Liver (tissue), 9 donors: ENCODE measurements around the gene KANSL1L. TPM values are rescaled to one million over a fixed set of nuclear protein-coding genes. Genes with fewer than 3 reads are reported as not detected.

Source experiments
- DNase-seq: peaks from one replicate; pipeline ENCODE4 v3.0.0-alpha.2; 2017; ENCODE audit warnings: low spot score
- H3K27ac ChIP-seq, 2 donors: one replicate each; pipeline ENCODE4 v1.7.0; 2013; ENCODE audit warnings: inconsistent platforms in 2 of 2, low read length in 2 of 2, control low read depth in 1 of 2, low read depth in 1 of 2, mild to moderate bottlenecking in 1 of 2
- H3K27me3 ChIP-seq, 4 donors: one replicate each; pipeline versions ENCODE4 v1.6.1 to v1.7.0; 2013; ENCODE audit warnings: low read length in 3 of 4, inconsistent platforms in 1 of 4, mild to moderate bottlenecking in 1 of 4, moderate library complexity in 1 of 4; ENCODE audit not compliant: control insufficient read depth in 4 of 4, insufficient read depth in 4 of 4
- H3K36me3 ChIP-seq, 4 donors: one replicate each; pipeline versions ENCODE4 v1.6.1 to v1.7.0; 2013; ENCODE audit warnings: low read length in 3 of 4, mild to moderate bottlenecking in 3 of 4, low read depth in 1 of 4, moderate library complexity in 1 of 4; ENCODE audit not compliant: control insufficient read depth in 4 of 4, insufficient read depth in 3 of 4
- H3K4me1 ChIP-seq, 4 donors: one replicate each; pipeline versions ENCODE4 v1.6.1 to v1.7.0; 2013; ENCODE audit warnings: low read length in 3 of 4, mild to moderate bottlenecking in 3 of 4, moderate library complexity in 1 of 4; ENCODE audit not compliant: control insufficient read depth in 4 of 4, insufficient read depth in 4 of 4
- H3K4me3 ChIP-seq, 3 donors: one replicate each; pipeline versions ENCODE4 v1.6.1 to v1.7.0; 2013; ENCODE audit warnings: low read length in 3 of 3, control low read depth in 1 of 3, low read depth in 1 of 3, mild to moderate bottlenecking in 1 of 3
- H3K9ac ChIP-seq, 2 donors: one replicate each; pipeline ENCODE4 v1.7.0; 2013; ENCODE audit warnings: low read length in 2 of 2, mild to moderate bottlenecking in 2 of 2, moderate library complexity in 2 of 2, control low read depth in 1 of 2, low read depth in 1 of 2
- H3K9me3 ChIP-seq, 4 donors: one replicate each; pipeline versions ENCODE4 v1.6.1 to v1.7.0; 2013; ENCODE audit warnings: low read length in 3 of 4; ENCODE audit not compliant: control insufficient read depth in 4 of 4
- EGR1 ChIP-seq, 2 donors: IDR thresholded peaks; 2 replicates each; pipeline ENCODE4 v1.6.1; 2016 to 2018; ENCODE audit warnings: antibody characterized with exemption in 2 of 2, low read depth in 2 of 2
- FOXA1 ChIP-seq: IDR thresholded peaks from 2 replicates; pipeline ENCODE4 v1.6.1; 2016; ENCODE audit warnings: antibody characterized with exemption
- FOXA2 ChIP-seq: IDR thresholded peaks from 2 replicates; pipeline ENCODE4 v1.6.1; 2016; ENCODE audit warnings: antibody characterized with exemption
- GABPA ChIP-seq, 2 donors: IDR thresholded peaks in 1 of 2; conservative IDR thresholded peaks in 1 of 2; 2 replicates each; pipeline ENCODE4 v1.6.1; 2016; ENCODE audit warnings: antibody characterized with exemption in 2 of 2, mild to moderate bottlenecking in 1 of 2, moderate library complexity in 1 of 2
- HNF4A ChIP-seq, 2 donors: conservative IDR thresholded peaks; 2 replicates each; pipeline ENCODE4 v1.6.1; 2016; ENCODE audit warnings: antibody characterized with exemption in 2 of 2, mild to moderate bottlenecking in 2 of 2
- HNF4G ChIP-seq: IDR thresholded peaks from 2 replicates; pipeline ENCODE4 v1.6.1; 2016; ENCODE audit warnings: antibody characterized with exemption
- JUND ChIP-seq, 2 donors: IDR thresholded peaks; 2 replicates each; pipeline ENCODE4 v1.6.1; 2016; ENCODE audit warnings: antibody characterized with exemption in 2 of 2
- NR2F2 ChIP-seq: IDR thresholded peaks from 2 replicates; pipeline ENCODE4 v1.6.1; 2016; ENCODE audit warnings: antibody characterized with exemption
- RAD21 ChIP-seq, 2 donors: IDR thresholded peaks; 2 replicates each; pipeline ENCODE4 v1.6.1; 2016; ENCODE audit warnings: antibody characterized with exemption in 2 of 2, mild to moderate bottlenecking in 2 of 2
- RXRA ChIP-seq, 2 donors: IDR thresholded peaks; 2 replicates each; pipeline ENCODE4 v1.6.1; 2017 to 2018; ENCODE audit warnings: antibody characterized with exemption in 2 of 2, mild to moderate bottlenecking in 1 of 2
- SP1 ChIP-seq: IDR thresholded peaks from 2 replicates; pipeline ENCODE4 v1.6.1; 2018; ENCODE audit warnings: antibody characterized with exemption, mild to moderate bottlenecking
- TAF1 ChIP-seq: conservative IDR thresholded peaks from 2 replicates; pipeline ENCODE4 v1.6.1; 2016; ENCODE audit warnings: antibody characterized with exemption, mild to moderate bottlenecking
- YY1 ChIP-seq: IDR thresholded peaks from 2 replicates; pipeline ENCODE4 v1.6.1; 2016; ENCODE audit warnings: antibody characterized with exemption, mild to moderate bottlenecking
- WGBS: extraction: QIAGEN DNeasy Blood & Tissue Kit; methylation state at CpG from one replicate; pipeline ENCODE4 v1.1.7; 2013; 5-methylcytosine and 5-hydroxymethylcytosine counted together
- polyA plus RNA-seq, 2 donors: library from polyadenylated mRNA; stranded (reverse) in 1 of 2; unstranded in 1 of 2; fragments of 200-250 nt in 1 of 2; fragments of >200 nt in 1 of 2; fragmentation: Nextera tagmentation in 1 of 2; extraction: Ambion mirVana in 1 of 2; gene quantifications; one replicate each; pipeline versions ENCODE4 v1.2.1 to v1.2.3, GENCODE V29; 2013 to 2015
- total RNA-seq, 2 donors: library from RNA; depleted of rRNA; stranded (reverse); fragments of >200 nt; gene quantifications; one replicate each; pipeline ENCODE4 v1.2.3, GENCODE V29; 2014
- TF ChIP-seq, protein P1 (sequence below): IDR thresholded peaks from 2 replicates; pipeline ENCODE4 v1.6.1; 2016; ENCODE audit warnings: antibody characterized with exemption, mild to moderate bottlenecking
- TF ChIP-seq, protein P2 (sequence below): IDR thresholded peaks from 2 replicates; pipeline ENCODE4 v1.6.1; 2016; ENCODE audit warnings: antibody characterized with exemption
- TF ChIP-seq, protein P3 (sequence below): fragments of 150-350 bp; IDR thresholded peaks from 2 replicates; pipeline ENCODE4 v1.5.1; 2017; ENCODE audit warnings: improper control_type of control experiment, low read depth, low read length; ENCODE audit not compliant: missing input control
- TF ChIP-seq, protein P4 (sequence below): IDR thresholded peaks from 2 replicates; pipeline ENCODE4 v1.6.1; 2016; ENCODE audit warnings: antibody characterized with exemption
- donor health status: healthy.
- donor health status: healthy.
- donor health status: healthy.
- donor health status: healthy.
- donor health status: healthy.

Gene KANSL1L
- total and polyA plus RNA-seq, 4 donors: 2.1 to 31.6 (median 11.4) TPM

DNA sequence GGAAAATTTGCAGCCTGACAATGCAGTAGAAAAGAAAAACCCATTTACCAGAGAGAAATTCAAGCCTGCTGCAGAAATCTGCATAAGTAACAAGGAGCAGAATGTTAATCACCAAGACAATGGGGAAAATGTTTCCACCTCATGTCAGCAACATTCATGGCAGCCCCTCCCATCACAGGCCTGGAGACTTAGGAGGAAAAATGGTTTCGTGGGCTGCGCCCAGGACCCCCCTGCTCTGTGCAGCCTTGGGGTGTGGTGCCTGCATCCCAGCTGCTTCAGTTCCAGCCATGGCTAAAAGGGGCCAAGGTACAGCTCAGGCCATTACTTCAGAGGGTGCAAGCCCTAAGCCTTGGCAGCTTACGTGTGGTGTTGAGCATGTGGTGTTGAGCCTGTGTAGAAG, 115.4 kb downstream of the KANSL1L start (continued):
- TF ChIP-seq, protein P1, sequence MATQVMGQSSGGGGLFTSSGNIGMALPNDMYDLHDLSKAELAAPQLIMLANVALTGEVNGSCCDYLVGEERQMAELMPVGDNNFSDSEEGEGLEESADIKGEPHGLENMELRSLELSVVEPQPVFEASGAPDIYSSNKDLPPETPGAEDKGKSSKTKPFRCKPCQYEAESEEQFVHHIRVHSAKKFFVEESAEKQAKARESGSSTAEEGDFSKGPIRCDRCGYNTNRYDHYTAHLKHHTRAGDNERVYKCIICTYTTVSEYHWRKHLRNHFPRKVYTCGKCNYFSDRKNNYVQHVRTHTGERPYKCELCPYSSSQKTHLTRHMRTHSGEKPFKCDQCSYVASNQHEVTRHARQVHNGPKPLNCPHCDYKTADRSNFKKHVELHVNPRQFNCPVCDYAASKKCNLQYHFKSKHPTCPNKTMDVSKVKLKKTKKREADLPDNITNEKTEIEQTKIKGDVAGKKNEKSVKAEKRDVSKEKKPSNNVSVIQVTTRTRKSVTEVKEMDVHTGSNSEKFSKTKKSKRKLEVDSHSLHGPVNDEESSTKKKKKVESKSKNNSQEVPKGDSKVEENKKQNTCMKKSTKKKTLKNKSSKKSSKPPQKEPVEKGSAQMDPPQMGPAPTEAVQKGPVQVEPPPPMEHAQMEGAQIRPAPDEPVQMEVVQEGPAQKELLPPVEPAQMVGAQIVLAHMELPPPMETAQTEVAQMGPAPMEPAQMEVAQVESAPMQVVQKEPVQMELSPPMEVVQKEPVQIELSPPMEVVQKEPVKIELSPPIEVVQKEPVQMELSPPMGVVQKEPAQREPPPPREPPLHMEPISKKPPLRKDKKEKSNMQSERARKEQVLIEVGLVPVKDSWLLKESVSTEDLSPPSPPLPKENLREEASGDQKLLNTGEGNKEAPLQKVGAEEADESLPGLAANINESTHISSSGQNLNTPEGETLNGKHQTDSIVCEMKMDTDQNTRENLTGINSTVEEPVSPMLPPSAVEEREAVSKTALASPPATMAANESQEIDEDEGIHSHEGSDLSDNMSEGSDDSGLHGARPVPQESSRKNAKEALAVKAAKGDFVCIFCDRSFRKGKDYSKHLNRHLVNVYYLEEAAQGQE: no peak
- no peak for TF ChIP-seq EGR1 (IDR thresholded peaks at IDR 0.05; ENCODE audit: low read depth in 2 of 2)
- no peak for TF ChIP-seq YY1
- no peak for TF ChIP-seq HNF4A (conservative IDR thresholded peaks at IDR 0.05)
- TF ChIP-seq TAF1: no peak

DNA sequence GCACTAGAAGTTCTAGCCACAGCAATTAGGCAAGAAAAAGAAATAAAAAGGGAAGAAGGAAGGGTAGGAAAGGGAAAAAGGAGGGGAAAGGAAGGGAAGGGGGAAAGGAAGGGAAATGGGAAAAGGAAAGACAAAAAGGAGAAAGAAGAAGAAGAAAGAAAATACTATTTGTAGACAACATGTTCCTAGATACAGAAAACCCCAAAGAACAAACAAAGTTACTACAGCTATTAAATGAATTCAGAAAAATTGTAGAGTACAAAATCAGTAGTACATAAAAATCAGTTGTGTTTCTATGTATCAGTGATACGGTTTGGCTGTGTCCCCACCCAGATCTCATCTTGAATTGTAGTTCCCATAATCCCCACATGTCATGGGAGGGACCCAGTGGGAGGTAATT, 116.5 kb downstream of the KANSL1L start:
- no peak for DNase-seq
- H3K4me1 ChIP-seq: no peaks in the 10 kb centered on the region
- H3K27me3 ChIP-seq: no peaks in the 10 kb centered on the region
- H3K27ac ChIP-seq: no peak overlapping the region
- H3K9me3 ChIP-seq: peaks cover 0 to 13% (median 8%) of the 10 kb centered on the region in 4 donors
- 95% methylated on average over 1 of the region's 1 CpG for WGBS
- H3K4me3 ChIP-seq: no peak overlapping the region
- H3K9ac ChIP-seq: no peak overlapping the region
- peaks cover 0 to 12% (median 6%) of the 10 kb centered on the region in 4 donors for H3K36me3 ChIP-seq
- no peak for TF ChIP-seq YY1
- no peak for TF ChIP-seq FOXA1
- no peak for TF ChIP-seq TAF1
- no peak for TF ChIP-seq RAD21 (IDR thresholded peaks at IDR 0.05)
- TF ChIP-seq, protein P2, sequence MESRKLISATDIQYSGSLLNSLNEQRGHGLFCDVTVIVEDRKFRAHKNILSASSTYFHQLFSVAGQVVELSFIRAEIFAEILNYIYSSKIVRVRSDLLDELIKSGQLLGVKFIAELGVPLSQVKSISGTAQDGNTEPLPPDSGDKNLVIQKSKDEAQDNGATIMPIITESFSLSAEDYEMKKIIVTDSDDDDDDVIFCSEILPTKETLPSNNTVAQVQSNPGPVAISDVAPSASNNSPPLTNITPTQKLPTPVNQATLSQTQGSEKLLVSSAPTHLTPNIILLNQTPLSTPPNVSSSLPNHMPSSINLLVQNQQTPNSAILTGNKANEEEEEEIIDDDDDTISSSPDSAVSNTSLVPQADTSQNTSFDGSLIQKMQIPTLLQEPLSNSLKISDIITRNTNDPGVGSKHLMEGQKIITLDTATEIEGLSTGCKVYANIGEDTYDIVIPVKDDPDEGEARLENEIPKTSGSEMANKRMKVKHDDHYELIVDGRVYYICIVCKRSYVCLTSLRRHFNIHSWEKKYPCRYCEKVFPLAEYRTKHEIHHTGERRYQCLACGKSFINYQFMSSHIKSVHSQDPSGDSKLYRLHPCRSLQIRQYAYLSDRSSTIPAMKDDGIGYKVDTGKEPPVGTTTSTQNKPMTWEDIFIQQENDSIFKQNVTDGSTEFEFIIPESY: no peak
- no peak for TF ChIP-seq JUND (IDR thresholded peaks at IDR 0.05)
- no peak for TF ChIP-seq FOXA2
- no peak for TF ChIP-seq HNF4G
- TF ChIP-seq, protein P1: no peak
- no peak for TF ChIP-seq HNF4A (conservative IDR thresholded peaks at IDR 0.05)
- TF ChIP-seq SP1: no peak
- TF ChIP-seq, protein P3, sequence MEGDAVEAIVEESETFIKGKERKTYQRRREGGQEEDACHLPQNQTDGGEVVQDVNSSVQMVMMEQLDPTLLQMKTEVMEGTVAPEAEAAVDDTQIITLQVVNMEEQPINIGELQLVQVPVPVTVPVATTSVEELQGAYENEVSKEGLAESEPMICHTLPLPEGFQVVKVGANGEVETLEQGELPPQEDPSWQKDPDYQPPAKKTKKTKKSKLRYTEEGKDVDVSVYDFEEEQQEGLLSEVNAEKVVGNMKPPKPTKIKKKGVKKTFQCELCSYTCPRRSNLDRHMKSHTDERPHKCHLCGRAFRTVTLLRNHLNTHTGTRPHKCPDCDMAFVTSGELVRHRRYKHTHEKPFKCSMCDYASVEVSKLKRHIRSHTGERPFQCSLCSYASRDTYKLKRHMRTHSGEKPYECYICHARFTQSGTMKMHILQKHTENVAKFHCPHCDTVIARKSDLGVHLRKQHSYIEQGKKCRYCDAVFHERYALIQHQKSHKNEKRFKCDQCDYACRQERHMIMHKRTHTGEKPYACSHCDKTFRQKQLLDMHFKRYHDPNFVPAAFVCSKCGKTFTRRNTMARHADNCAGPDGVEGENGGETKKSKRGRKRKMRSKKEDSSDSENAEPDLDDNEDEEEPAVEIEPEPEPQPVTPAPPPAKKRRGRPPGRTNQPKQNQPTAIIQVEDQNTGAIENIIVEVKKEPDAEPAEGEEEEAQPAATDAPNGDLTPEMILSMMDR: no peak
- TF ChIP-seq NR2F2: no peak
- TF ChIP-seq EGR1 (IDR thresholded peaks at IDR 0.05; ENCODE audit: low read depth in 2 of 2): no peak
- TF ChIP-seq RXRA (IDR thresholded peaks at IDR 0.05): no peak
- no peak for TF ChIP-seq GABPA (IDR thresholded peaks at IDR 0.05 in 1 of 2, conservative IDR thresholded peaks at IDR 0.05 in 1 of 2)
- TF ChIP-seq, protein P4, sequence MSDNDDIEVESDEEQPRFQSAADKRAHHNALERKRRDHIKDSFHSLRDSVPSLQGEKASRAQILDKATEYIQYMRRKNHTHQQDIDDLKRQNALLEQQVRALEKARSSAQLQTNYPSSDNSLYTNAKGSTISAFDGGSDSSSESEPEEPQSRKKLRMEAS: no peak
